CD4-positive, alpha-beta T cell treated with Interleukin-6 at 100 ng/mL for 8 hours (primary cell): ENCODE data around the gene PRKG1.
"Not testable (repeated sequence)": the region's sequence is repeated elsewhere in the genome, so short reads cannot be mapped to it uniquely, and the experiment has no call there.

Source experiments
- DNase-seq: peaks from one replicate; pipeline ENCODE4 v3.0.0-alpha.2; 2020; ENCODE audit warnings: mixed read lengths, low spot score

The PRKG1 gene

DNA sequence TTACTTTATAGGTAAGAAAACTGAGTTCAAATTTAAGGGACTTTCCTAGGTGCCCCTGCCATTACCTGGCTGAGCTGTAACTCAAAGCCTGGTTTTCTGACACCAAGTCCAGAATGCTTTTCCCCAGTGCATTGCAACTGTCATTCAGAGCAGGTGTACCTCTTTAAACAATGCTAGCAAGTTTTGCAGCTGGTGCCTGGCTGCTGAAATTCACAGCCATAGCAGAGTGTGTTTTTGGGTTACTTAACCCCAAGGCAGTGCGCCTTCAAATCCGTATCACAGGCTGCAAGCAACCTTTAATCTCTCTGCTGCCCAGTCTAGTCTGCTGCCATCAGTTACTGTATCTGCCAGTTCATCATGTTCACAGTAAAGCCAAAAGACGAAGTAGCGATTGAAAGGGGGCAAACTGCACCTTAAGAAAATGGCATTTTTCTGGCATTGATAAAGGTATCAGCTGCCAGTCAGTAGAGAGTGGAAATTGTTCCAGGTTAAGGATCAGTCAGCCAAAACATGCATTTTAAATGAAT lies 359.7 kb downstream of the PRKG1 start:
- DNase-seq = no peak

DNA sequence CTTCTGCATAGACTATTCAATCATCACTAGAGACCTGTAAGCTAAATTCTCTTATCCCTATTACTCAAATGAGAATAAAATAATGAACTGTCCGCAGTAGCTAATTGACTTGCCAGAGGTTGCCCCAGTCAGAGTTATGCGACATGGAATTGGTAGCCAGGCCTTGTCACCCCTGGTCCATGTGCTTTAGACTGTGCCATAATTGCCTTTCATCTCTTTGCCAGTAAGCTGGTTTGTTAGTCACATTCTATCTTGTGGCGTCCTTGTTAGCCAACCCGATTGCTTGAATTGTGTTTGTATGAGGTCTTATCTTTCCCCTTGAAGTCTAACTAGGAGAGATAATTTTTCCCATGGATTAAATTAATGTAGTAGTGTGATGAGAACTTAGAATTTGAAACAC lies 362.5 kb downstream of the PRKG1 start:
- no peak for DNase-seq

DNA sequence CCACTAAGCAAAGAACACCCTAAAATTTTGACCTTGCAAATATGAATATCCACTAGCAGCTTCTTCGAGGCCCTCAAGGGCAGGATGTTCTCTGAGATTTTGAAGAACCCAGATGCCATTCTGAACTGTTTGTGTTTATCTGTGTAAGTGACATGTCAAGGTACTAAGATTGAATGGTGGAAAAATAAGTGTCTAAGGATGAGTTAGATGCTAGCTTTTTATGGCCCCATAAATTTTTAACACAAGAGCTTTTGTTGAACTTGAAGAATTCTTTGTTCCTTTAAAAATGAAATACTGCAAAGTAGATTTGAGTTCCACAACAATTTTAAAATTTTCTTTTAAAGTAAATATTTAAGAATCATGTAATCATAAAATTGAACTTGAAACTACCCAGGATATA lies 365.4 kb downstream of the PRKG1 start:
- no peak for DNase-seq

DNA sequence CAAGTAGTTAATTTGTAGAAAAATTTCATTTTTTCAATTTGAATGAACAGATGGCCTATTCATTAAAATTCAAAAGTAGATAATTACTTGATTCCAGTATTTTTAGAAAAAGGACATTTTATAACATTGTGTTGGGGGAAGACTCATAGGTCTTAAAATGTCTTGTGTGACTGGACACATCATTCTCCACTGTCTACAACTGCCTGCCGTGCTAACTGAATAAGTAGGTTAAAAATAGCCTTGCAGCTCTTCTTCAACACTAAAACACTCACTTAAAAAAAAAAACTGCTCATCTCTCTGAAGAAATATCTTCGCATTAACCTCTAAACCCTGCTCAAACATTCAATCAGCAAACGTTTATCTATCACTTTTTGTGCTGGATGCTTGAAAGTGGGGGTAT lies 371.3 kb downstream of the PRKG1 start:
- no peak for DNase-seq

DNA sequence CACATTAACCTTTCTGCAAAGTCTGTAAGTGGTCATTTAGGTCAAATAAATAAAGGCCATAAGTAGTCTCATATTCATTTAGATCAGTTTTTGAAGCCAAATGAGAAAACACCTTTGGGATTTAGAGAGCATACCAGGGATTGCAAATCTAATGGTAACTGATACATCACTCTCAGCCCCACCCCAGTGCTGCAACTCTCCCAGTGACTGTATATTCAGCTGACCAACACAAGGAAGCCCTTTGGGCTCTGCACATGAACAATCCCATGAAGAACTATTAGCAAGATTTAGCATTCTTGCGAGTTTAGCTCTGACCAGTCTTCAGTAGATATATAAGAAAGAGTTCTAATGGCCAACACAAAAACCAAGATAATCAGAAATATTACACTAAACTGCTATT lies 372.8 kb downstream of the PRKG1 start:
- no peak for DNase-seq

DNA sequence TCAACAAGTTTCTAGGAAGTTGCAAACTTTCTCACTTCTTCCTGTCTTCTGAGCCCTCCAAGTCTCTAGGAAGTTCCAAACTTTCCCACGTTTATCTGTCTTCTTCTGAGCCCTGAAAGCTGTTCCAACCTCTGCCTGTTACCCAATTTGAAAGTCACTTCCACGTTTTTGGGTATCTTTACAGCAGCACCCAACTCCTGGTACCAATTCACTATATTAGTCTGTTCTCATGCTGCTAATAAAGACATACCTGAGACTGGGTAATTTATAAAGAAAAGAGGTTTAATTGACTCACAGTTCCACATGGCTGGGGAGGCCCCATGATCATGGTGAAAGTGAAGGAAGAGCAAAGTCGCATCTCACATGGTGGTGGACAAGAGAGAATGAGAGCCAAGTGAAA lies 381.5 kb downstream of the PRKG1 start:
- DNase-seq = not testable (repeated sequence)

DNA sequence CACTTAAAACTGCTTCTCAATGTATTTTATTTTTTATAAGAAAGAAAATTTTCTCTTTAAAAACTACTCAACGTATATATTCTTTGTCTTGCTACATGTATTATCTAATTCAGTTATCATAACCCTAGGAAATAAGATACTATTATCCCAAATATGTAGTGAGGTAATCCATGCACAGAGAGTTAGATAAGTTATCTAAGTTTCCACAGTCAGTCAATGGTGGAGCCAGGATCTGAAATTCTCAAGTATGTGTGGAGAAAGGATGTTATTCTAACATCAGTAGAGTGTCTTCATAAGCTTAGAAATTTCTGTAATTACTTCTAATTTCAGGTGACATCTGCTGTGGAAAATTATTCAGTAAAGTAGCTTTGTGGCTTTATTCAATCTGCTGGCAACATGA lies 385.2 kb downstream of the PRKG1 start:
- no peak for DNase-seq

DNA sequence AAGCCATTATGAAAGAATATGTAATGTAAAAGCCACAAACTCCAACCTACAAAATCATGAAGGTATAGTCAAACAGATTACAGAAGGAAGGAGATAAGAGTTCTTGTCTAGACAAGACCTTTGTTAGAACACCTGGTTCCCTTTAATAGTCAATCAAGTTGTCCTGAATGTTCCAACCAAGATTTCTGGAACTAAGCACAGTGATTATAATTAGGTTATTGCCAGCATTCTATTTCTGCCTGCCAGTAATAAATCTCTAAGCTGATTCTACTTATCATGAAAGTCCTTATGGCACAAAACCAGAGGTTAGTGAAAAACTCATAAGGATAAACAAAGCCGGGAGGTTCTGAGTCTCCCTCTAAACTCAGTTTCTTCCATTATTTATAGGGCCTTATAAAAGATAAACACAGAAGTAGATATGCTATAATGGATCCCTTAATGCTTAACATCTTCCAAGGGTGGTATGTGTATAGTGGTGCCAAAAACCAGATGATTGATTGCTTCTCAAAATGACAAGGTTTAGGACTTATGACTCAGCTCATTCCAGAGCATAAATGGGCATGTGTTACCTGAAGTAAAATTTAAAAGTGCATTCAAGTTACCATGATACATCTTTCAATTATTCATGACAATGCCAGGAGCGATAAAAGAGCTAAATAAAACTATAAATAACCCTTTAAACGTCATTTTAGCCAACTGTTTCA lies 387.9 kb downstream of the PRKG1 start:
- no peak for DNase-seq

DNA sequence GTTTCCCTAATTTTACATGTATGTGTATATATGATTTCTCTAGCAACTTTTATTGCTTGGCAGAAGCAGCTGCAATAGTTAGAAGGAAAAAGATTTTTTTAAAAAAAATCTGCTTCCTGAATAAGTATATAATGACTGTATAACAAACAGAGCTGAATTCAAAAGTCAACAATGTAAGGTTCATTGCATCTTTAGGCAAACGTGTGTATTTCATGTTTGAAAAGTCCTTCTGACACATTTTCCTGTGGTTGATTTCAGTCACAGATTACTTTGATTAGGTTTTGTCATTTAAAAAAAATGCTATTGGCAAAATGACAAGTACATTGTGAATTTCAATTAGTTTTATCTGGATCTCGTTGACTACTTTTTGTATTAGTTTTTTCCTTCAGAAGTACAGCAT lies 394.1 kb downstream of the PRKG1 start:
- no peak for DNase-seq

DNA sequence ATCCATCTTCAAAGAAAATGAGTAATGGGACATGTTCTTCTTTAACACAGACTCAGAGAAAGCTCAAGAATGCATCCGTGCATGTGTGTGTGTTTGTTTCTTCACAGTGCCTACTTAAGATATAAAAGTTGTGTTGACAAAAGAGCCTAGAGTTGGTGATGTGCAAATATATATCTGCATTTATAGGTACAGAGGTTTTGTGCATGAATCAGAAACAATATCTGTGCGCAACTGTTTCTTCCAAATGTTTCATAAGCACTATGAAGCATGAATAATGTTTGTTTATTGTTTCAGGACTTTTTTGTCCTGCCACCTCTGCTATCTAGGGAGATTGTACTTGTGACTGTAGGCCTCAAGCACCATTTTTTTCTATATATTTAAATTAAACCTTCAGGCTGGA lies 395.4 kb downstream of the PRKG1 start:
- DNase-seq = no peak

DNA sequence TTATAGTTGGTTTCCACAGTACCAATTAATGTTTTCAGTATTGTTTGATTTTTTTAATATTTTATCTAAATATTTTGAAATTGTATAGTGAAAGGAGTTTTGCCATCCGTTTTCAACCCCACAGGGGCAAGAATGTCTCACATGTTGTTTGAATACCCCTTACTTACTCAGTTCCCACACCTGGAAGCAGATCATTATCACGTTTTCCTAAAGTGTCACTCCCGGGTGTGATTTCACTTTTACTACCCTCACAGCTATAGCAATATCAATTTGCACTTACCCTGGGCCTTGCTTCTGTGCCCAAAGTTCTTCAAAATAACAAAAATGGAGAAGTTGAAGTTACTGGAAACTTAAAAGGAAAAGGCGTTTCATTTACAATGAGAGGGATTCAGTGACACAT lies 397.0 kb downstream of the PRKG1 start:
- DNase-seq = no peak

DNA sequence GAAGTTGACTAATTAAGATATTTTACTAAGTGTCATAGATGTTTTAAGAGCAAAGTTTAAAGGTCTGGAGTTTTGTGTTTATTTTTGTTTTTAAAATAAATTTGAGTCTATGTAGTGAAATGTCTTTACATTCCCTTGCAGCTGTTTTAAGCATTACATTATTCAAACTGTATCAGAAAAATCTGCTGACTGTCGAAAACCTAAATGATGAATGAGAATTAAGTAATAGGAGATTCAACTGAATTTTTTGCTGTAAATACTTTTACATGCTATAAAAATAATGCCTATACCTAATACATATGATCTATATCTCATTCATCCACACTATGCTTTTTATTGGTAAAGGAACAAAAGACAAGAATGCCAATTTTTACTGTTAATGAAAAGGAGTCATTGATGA lies 397.9 kb downstream of the PRKG1 start:
- no peak for DNase-seq

DNA sequence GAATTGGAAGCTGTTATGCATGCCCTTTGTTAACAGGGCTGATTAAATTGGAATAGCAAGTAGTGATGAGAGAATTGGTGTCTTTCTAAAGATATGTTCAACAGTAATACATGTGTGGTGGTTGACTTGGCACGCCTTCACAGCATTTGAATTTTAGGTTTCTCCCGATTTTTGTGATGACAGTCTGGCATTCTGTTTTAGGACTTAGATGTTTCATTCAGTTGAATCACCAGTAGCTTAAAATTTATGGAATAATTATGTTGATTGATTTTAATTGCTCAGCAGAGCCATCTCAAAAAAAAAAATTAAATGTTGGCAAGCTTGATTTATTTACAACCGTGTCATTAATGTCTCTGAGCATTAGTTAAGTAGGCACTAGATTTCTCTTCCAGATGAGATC lies 405.4 kb downstream of the PRKG1 start:
- DNase-seq = no peak

DNA sequence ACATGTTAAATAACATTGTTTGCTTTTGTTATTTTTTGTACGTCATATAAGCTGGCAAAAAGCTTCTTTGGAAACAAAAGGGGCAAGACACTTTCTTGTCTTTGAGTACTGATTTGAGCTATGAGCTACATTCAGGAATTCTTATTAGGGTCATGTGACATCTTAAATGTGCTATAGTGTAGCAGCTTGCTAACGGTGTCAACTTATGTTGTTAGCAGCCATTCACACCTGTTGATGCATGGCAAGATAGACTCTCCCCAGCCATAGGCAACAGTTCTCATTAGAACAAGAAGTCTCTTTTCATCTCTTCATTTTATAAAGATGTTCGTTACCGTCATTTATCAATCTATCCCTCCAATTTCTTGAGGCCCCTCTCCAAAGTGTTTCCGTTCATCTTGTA lies 411.4 kb downstream of the PRKG1 start:
- no peak for DNase-seq

DNA sequence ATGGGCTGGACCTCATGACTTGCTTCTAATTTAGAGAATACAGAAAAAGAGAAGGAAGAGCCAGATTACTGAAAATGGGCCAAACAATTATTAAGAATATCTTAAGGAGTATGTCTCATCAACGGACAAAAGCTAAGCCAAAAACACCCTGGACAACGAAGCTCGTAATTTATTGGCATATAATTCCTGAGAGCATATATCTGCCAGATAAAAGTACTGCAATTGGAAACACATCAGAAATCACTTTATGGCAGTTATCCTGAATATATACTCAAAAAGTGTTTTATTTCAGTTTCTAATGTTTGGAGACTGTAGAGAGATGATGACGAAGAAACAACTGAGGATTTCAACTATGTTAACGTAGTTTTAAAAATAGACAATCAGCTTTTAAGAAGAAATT lies 413.3 kb downstream of the PRKG1 start:
- no peak for DNase-seq

DNA sequence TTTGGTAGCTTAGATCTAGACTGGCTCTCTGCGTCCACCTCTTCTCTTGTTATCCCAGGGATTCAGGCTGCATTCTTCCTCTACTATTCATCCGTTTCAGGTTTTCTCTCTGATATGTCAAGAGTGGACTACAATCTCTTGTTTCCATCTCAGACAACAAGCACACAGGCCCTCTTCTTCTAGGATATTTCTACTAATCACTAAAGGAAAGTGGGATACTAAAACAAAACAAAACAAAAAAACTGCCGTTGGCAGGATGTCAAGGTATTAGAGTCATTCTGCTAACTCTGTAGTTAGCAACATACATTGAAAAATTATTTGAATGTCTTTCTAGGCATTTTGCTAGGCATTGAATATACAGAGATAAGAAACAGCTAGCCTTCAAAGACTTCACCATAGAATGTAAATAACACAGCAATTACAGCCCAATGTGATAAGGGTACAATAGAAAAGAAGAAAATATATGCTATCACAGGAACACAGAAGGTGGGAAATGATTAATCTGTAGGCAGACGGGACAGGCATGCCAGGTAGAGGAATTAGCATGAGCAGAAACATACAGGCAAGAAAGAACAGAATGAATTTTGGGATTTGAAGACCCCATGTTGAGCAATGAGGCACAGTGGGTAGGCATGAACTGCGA lies 414.6 kb downstream of the PRKG1 start:
- DNase-seq = no peak

DNA sequence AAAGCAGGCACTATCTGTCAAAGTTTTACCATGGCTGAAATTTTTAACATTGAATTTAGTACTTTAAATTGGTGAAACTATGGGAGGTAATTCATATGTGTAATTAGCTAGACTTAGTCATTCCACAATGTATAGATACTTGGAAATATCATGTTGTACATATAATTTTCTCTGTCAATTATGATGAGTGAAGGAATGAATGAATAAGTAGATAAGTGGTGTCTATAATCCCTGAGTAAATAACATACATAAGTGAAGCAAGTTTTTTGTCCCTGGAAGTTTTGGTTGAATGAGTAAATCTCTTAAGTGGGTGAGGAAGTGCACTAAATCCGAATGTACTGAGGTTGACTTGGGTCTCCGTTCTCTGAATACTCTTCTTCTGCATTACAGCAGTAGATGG lies 424.1 kb downstream of the PRKG1 start:
- DNase-seq = no peak

DNA sequence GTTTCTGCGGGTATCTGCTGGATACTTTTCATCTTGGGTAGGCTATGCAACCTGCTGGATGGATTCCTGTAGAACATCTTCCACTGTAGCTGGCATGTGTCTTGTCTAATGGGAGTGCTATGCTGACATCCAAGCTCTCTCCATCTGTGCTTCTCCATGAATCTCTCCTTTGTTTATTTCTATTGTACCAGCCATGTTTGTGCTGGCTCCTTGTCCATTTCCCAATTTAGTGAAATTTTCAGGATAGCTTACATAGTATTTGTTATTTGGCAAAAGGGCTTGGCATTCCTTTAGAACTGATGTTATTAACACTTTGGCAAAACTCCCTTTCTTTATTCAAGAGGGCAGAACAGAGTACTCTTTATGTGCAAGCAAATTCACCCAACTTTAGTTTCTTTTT lies 427.1 kb downstream of the PRKG1 start:
- no peak for DNase-seq

DNA sequence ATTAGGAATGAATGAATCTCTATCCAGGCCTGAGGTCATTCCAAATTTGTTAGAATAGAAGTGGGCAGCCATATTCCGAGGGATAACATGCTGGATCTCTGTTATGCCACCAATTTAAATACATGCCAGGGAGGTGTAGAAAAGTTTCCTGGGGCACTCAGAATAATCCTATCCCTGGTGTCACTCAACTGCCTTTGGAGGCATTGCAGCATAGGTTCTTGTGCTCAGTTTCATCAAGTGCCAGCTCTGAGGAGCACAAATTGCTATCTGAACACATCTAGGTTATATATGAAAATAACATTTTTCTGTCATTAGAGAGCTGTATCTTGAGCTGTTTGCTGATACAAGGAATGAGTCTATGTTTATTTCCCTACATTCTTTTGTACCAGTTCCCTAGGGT lies 427.8 kb downstream of the PRKG1 start:
- DNase-seq = no peak

DNA sequence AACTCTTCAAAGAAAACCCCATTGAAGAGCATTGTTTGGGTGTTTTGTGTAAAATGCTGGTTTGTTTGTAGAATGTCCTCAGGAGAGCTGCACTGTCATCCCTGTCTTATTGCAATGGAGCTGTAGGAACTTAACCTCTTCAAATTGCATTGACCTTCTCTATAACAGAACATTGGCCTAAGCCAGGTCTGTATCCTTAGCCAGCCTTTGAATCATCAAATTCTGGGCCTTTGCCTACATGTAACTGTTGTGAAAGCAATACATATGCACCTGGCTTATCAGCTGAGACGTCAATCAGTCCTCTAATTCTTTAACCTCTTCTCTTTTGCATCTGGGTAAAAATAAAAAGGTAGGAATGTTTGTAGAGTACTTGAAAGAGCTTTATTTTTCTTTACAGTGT lies 429.1 kb downstream of the PRKG1 start:
- no peak for DNase-seq

DNA sequence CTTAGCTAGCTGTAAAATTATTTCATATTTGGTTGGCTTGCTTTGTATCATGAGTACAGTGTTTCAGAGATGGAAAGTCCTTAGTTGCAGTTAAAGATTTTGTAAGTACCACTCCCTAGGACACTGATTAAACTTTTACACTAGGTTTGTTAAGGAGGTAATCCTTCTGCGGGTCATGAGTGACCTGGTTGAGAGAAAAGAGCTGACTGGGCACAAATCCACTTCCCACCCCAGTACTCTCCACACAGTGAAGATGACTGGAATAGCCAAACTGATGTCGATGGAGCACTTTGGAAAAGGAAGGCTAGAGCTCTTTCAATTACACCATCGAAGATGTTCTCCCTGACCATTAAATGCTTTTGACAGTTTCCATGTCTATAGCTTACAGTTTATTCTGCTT lies 433.2 kb downstream of the PRKG1 start:
- no peak for DNase-seq

DNA sequence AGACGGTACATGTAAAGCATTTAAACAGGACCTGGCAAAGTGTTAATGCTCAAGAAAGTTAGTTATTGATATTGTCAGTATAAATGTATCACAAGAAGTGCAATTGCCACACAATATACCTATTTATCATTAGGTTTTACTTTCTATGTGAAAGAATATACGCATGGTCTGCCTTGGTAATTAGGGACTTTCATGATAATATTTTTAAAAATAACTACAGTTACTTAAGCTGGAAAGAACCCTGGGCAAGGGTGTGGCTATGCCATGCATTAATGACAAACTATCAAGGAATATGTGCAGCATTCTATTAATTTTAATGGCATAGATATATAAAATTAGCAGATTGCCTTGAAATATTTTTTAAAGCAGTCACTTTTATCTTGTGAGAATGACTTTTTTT lies 433.9 kb downstream of the PRKG1 start:
- DNase-seq = no peak

DNA sequence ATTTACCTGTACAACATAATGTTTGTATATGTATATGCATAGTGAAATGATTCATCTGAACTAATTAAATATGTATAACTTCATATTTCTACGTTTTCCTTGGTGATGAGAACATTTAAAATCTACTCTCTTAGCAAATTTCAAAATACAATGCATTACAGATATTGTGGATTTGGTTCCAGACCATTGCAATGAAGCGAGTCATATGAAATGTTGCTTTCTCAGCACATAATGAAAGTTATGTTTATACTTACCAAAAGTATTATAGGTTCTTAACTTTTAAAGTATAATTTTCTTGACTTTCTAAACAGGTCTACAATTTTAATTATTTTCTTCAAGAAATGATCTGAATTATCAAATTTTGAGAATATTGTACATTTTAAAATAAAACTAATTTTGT lies 435.9 kb downstream of the PRKG1 start:
- DNase-seq = no peak

DNA sequence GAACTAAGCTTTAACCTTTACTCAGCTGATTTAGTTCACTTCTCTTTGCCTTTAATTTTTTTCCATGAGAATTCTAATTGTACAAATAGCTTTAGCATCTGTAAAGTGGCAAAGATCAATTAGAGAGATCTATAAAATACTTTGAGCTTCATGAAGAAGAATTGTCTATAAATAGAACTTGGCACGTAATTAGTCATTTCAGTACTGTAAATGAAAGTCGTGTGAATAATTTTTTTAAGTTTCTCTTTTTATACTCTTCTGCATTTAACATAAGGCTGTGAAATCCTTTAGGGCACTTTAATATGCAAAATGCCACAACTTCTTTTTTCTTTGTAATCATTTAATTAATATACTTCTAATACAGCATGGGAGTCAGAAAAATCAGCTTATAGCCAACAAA lies 447.3 kb downstream of the PRKG1 start:
- DNase-seq = no peak
